GM21515 (cell line): Measurements from ENCODE around the gene CCDC92B.
"Not testable (repeated sequence)": the region's sequence is repeated elsewhere in the genome, so short reads cannot be mapped to it uniquely, and the experiment has no call there.

Experiments used
- ATAC-seq: cut with Tn5 transposase; IDR thresholded peaks from one replicate; pipeline ENCODE4 v1.9.1; 2021; ENCODE audit not compliant: unreplicated experiment

Gene CCDC92B

GRCh38 chr17:2749058-2749783 is at the start of gene CCDC92B:
Gene CCDC92B (minus strand): TSS chr17:2749652. CDS start chr17:2735145, 14,507 bp downstream.
- ATAC-seq, result no peak

- ATAC-seq, result no peak
Observed at GRCh38 chr17:2798678-2799077, 49.2 kb upstream of the CCDC92B start.

- ATAC-seq, result no peak
Observed at GRCh38 chr17:2798188-2798587, 48.7 kb upstream of the CCDC92B start.

GRCh38 chr17:2797637-2798036 is 48.2 kb upstream of the CCDC92B start:
- ATAC-seq, result no peak

GRCh38 chr17:2797226-2797625 is 47.8 kb upstream of the CCDC92B start:
- no peak for ATAC-seq

- ATAC-seq, result no peak
Observed at GRCh38 chr17:2796164-2797125, 47.0 kb upstream of the CCDC92B start, which contains the start of gene RAP1GAP2. Gene RAP1GAP2 (plus strand): TSS chr17:2796438. CDS start chr17:2796528, 90 bp downstream.

- no peak for ATAC-seq
Observed at GRCh38 chr17:2795441-2796163, 46.1 kb upstream of the CCDC92B start.

GRCh38 chr17:2794111-2794803 is 44.8 kb upstream of the CCDC92B start:
- ATAC-seq, result no peak

- no peak for ATAC-seq
Observed at GRCh38 chr17:2792366-2793169, 43.1 kb upstream of the CCDC92B start.

GRCh38 chr17:2789700-2790099 is 40.2 kb upstream of the CCDC92B start:
- ATAC-seq, result no peak

- ATAC-seq, result peak; percentile 74
Observed at GRCh38 chr17:2786176-2786881, 36.9 kb upstream of the CCDC92B start.

- not testable (repeated sequence) for ATAC-seq
Observed at GRCh38 chr17:2785376-2785775, 35.9 kb upstream of the CCDC92B start.

GRCh38 chr17:2784864-2785263 is 35.4 kb upstream of the CCDC92B start:
- no peak for ATAC-seq

GRCh38 chr17:2783310-2784030 is 34.0 kb upstream of the CCDC92B start:
- ATAC-seq, result no peak

GRCh38 chr17:2782055-2782454 is 32.6 kb upstream of the CCDC92B start:
- ATAC-seq, result no peak

GRCh38 chr17:2781598-2781997 is 32.1 kb upstream of the CCDC92B start:
- ATAC-seq, result not testable (repeated sequence)

- no peak for ATAC-seq
Observed at GRCh38 chr17:2780931-2781454, 31.5 kb upstream of the CCDC92B start.

GRCh38 chr17:2780256-2780655 is 30.8 kb upstream of the CCDC92B start:
- no peak for ATAC-seq
